Ramos (cell line): Measurements from ENCODE around the gene EFCAB10.
"Not testable (repeated sequence)": the region's sequence is repeated elsewhere in the genome, so short reads cannot be mapped to it uniquely, and the experiment has no call there.

Source experiments
- in situ Hi-C: fragments of 300-500 bp; cut with MboI; formaldehyde crosslinking; loops from one replicate; pipeline ENCODE4 v1.14.3; 2022; ENCODE audit warnings: low sequenced_read_pairs; ENCODE audit not compliant: unreplicated experiment

The EFCAB10 gene

DNA sequence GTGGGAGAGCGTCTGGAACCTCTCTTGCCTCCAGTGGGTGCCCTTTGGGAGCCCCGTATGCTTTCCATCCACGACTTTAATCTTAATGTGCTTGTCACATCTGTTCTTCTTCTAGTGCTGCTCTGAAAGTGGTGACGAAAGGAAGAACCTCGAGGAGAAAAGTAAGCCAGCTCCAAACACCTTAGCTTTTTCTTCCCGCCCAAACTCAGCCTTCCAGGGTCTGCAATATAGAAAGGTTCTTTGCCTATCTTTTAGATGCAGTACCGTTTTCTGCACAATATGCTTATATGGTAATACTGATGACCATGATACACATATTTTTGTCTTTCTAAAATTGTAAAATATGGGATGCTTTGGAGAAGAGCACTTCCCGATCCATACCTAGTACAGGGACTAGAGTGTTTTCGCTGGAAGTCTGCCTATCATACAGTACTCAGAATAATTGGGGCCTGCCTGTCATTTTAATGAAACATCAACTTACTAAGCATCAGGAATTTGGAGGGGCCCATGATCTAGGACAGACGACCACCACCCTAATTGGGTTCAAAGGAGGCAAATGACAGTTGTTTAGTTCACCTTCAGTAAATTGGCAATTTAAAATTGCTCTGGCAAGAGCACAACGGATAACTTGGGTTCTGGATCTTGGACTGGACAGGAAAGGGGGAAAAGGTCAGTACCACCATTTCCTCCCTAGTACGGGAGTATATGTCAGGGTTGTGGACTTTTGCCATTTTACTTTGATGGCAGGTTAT, 48.4 kb downstream of the EFCAB10 start:
- in situ Hi-C loops, result no loop called here

DNA sequence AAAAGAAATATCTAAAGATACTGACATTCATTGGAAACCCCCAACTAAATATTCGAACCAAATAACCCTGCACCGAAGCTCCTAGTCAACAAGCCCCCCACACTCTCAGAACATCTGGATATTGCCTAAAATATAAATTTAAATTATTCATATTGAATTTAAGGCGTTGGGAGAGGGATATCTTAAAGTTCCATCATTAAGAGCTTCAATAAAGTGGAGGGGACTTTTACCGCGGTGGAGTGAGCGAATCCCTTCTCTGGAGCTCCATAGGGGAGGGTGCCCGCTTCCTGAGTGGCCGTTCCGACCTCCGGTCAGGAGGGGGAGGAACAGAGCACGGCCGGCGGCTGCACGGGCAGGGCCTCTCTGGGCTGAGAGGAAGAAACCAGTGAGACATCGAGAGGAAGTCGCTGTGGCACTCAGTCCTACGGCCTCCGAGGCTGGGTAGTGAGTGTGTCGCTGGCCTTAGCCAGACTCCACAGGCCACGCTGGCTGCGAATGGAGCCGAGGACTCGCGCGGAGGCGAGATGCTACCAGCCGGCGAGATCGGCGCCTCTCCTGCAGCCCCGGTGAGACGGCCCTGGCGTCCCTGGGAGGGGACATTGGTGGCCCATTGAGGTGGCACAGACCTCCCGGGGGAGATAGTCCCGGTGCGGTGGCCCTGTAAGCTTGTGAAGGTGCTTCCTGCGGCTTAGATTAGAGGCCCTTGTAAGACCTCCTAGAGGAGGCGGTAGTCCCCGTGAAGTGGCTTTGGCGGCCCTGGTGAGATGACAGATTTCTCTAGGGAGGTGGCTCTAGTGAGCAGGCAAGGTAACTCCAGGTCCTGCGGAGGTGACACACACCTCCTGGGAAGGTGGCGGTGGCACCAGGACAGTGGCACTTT, 49.3 kb downstream of the EFCAB10 start, which contains the start of gene RINT1:
TSS of gene RINT1 (plus strand) at position 410 of the 880 bp plus-strand sequence. CDS start at position 525, 115 bp downstream.
- in situ Hi-C loops, result no loop called here

DNA sequence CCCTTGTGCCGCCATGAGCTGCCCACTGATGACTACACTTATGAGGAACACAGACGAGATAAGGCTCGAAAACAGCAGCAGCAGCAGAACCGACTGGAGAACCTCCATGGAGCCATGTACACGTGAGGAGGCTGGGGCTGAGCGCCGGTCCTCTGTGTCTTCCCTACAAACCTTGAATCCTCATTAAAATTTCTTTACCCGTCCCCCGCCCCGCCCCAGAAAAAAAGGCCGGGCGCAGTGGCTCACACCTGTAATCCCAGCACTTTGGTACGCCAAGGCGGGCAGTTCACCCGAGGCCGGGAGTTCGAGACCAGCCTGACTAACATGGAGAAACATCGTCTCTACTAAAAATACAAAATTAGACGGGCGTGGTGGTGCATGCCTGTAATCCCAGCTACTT, 50.7 kb downstream of the EFCAB10 start:
- in situ Hi-C loops, result no loop called here

DNA sequence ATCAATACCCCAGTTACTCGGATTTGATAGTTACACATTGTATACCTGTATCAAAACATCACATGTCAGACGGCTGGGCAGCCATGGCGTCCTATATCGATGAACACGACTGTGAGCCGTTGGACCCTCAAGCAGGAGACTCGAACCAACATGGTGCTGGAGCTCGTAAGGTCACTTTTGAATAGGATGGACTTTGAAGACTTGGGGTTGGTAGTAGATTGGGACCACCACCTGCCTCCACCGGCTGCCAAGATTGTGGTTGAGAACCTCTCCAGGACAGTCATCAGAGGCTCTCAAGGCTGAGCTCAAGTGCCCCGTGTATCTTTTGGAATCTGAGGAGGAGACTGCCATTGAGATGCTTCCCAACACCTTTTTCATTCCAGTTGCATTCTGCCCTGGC, 51.2 kb downstream of the EFCAB10 start:
- in situ Hi-C loops, result no loop called here

DNA sequence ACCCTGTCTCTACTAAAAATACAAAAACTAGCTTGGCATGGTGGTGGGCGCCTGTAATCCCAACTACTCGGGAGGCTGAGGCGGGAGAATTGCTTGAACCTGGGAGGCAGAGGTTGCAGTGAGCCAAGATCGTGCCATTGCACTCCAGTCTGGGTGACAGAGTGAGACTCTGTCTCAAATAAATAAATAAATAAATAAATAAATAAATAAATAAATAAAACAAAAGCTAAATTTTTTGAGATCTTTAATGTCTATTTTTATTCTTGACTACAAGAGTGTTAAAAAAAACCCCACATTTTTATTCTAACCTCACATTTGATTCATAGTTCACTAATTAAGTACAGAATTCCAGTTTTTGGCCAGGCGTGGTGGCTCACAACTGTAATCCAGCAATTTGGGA, 53.6 kb downstream of the EFCAB10 start:
- in situ Hi-C loops, result not testable (repeated sequence)

DNA sequence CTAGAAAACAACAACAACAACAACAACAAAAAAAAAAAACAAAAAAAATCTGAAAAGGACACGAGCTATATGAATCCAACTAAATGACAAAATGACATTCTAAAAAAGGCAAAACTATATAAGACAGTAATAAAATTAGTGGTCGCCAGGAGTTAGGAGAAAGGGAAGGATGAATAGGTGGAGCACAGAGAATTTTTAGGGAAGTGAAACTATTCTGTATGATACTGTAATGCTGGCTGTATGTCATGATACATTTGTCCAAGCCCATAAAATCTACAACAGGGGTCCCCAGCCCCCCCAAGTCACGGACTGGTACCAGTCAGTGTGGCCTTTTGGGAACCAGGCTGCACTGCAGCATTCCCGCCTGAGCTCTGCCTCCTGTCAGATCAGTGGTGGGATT, 56.5 kb downstream of the EFCAB10 start:
- in situ Hi-C loops, result no loop called here

DNA sequence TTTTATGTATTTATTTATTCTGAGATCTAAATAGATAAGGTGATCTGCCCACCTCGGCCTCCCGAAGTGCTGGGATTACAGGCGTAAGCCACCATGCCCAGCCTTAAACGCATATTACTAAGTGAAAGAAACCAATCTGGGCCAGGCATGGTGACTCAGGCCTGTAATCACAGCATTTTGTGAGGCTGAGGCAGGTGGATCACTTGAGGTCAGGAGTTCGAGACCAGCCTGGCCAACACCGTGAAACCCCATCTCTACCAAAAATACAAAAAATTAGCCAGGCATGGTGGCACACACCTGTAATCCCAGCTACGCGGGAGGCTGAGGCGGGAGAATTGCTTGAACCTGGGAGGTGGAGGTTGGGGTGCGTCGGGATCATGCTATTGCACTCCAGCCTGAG, 56.9 kb downstream of the EFCAB10 start:
- in situ Hi-C loops, result not testable (repeated sequence)

DNA sequence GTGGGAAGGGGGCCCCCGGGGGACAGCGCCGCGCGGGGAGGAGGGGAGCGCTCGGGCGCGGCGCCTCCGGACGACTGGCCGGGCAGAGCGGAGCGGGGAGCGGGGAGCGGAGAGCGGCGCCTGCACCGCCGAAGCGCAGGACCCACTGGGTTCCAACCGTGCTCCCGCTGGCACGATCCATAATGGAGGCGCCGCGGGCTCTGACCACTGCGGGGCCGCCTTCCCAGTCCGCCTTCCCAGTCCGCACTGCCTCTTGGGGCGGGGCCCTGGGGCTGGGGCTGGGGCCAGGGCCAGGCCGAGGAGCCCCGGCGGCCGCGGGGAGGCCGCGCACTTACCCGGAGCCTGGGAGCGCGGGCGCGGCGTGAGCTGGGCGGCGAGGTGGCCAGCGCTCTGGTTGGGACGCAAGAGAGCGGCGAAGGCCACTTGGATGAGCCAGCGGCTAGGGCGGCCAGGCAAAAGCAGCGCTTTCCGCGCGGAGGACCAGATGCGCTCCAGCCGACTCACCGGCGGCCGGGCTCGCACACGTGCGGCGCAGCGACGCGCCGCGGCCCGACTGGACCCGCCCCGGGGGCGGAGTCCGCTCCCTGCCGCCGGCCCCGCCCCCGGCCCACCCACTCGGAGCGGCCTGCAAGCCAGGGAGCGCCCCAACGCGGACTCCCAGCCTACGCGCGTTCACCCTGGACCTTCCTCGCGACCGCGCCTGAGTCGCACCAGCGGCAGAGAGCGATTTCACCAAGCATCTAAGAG, 59.4 kb downstream of the EFCAB10 start, which contains the start of gene PUS7:
TSS of gene PUS7 (minus strand) at position 555 of the 747 bp plus-strand sequence. CDS start 13,759 bp downstream, outside the sequence.
- in situ Hi-C loops, result no loop called here

DNA sequence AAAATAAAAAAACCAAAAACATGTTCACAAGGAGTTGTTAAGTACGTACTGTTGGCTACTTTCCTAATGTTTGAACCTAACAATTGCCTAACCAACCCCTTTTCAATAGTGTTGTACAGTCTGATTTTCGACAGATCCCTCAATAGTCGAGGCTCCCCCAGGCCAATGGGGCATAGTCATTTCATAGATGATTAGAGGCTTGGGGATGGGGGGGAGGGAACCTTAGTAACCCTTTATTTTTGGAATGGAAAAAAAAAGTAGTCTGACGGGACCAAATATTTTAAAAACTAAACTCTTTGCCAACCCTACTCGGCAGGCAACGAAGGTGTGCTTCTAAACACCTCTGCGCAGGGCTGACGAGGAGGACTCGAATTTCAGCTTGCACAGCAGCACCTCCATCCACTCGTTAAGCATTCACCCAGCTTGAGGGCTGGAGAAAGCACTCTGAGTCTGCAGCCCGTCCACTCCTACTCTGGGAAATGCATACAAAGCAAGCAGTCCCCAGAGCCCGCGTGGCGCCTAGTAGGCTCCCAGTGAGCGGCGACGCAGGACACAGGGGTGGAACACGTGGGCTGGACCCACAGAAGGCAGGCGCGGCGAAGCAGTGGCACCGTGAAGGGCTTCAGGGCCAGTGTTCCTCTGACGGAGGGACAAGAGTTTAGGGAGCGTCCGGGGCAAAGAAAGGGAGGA, 60.1 kb downstream of the EFCAB10 start:
- in situ Hi-C loops, result no loop called here

DNA sequence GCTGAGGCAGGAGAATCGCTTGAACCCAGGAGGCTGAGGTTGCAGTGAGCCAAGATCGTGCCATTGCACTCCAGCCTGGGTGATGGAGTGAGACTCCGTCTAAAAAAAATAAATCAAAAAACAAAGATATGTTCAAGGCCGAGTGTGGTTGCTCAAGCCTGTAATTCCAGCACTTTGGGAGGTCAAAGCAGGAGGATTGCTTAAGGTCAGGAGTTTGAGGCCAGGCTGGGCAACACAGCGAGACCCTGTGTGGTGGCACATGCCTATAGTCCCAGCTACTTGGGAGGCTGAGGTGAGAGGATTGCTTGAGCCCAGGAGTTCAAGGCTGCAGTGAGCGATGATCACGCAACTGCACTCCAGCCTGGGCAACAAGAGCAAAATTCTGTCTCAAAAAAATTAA, 60.7 kb downstream of the EFCAB10 start:
- in situ Hi-C loops, result not testable (repeated sequence)

DNA sequence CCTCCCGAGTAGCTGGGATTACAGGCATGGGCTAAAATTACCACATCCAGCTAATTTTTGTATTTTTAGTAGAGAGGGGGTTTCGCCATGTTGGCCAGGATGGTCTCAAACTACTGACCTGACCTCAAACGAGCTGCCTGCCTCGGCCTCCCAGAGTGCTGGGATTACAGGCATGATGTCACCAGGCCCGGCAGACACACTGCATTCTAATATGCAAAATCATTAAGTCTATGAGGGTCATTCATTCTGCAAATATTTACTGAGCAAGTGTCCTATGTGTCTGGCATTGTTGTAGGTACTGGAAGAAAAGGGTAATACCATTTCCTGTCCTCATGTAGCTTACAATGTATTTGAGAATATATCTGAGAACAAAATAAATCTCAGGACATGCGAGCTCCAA, 61.9 kb downstream of the EFCAB10 start:
- in situ Hi-C loops, result no loop called here

DNA sequence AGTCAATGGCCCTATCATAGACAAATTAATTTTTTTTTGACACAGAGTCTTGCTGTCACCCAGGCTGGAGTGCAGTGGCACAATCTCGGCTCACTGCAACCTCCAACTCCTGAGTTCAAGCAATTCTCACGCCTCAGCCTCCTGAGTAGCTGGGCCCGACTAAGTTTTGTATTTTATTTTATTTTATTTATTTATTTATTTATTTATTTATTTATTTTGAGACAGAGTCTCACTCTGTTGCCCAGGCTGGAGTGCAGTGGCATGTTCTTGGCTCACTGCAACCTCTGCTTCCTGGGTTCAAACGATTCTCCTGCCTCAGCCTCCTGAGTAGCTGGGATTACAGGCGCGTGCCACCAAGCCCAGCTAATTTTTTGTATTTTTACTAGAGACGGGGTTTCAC, 65.7 kb downstream of the EFCAB10 start:
- in situ Hi-C loops, result not testable (repeated sequence)
